Parathyroid adenoma (tissue), 2 donors: Measurements from ENCODE around the gene KRT36.

Source experiments
- H2AFZ ChIP-seq: fragments of 300-600 bp; sonication (generic); one replicate; pipeline ENCODE4 v1.7.0; 2017; ENCODE audit warnings: antibody characterized with exemption, mild to moderate bottlenecking
- H3K27ac ChIP-seq: fragments of 300-600 bp; sonication (generic); one replicate; pipeline ENCODE4 v1.7.0; 2017
- H3K27me3 ChIP-seq: fragments of 300-600 bp; sonication (generic); one replicate; pipeline ENCODE4 v1.7.0; 2017; ENCODE audit warnings: low read length; ENCODE audit not compliant: control insufficient read depth, insufficient read depth
- H3K36me3 ChIP-seq: fragments of 300-600 bp; sonication (generic); one replicate; pipeline ENCODE4 v1.7.0; 2017; ENCODE audit warnings: low read length; ENCODE audit not compliant: control insufficient read depth, insufficient read depth
- H3K4me1 ChIP-seq: fragments of 300-600 bp; sonication (generic); one replicate; pipeline ENCODE4 v1.7.0; 2017; ENCODE audit warnings: control low read depth
- H3K4me2 ChIP-seq: fragments of 300-600 bp; sonication (generic); one replicate; pipeline ENCODE4 v1.7.0; 2017; ENCODE audit warnings: low read length
- H3K4me3 ChIP-seq: fragments of 300-600 bp; sonication (generic); one replicate; pipeline ENCODE4 v1.7.0; 2017; ENCODE audit warnings: low read depth, low read length
- H3K79me2 ChIP-seq: fragments of 300-600 bp; sonication (generic); one replicate; pipeline ENCODE4 v1.7.0; 2017; ENCODE audit warnings: control low read depth
- H3K9ac ChIP-seq: fragments of 300-600 bp; sonication (generic); one replicate; pipeline ENCODE4 v1.7.0; 2017; ENCODE audit warnings: mild to moderate bottlenecking
- H3K9me3 ChIP-seq: fragments of 300-600 bp; sonication (generic); one replicate; pipeline ENCODE4 v1.7.0; 2017; ENCODE audit warnings: low read length; ENCODE audit not compliant: control insufficient read depth
- TF ChIP-seq, protein P1 (sequence below): fragments of 300-600 bp; sonication (generic); IDR thresholded peaks from one replicate; pipeline ENCODE4 v1.7.0; 2017; ENCODE audit warnings: antibody characterized with exemption, mild to moderate bottlenecking
- donor health status: primary hyperparathyroidism.

The KRT36 gene

GRCh38 chr17:41491476-41491875 lies 1.8 kb upstream of the KRT36 start:
- H3K9ac ChIP-seq = no peak overlapping the region
- no peaks in the 10 kb centered on the region for H3K27me3 ChIP-seq
- H3K27ac ChIP-seq = no peak overlapping the region
- H3K4me3 ChIP-seq = no peak overlapping the region
- TF ChIP-seq, protein P1, sequence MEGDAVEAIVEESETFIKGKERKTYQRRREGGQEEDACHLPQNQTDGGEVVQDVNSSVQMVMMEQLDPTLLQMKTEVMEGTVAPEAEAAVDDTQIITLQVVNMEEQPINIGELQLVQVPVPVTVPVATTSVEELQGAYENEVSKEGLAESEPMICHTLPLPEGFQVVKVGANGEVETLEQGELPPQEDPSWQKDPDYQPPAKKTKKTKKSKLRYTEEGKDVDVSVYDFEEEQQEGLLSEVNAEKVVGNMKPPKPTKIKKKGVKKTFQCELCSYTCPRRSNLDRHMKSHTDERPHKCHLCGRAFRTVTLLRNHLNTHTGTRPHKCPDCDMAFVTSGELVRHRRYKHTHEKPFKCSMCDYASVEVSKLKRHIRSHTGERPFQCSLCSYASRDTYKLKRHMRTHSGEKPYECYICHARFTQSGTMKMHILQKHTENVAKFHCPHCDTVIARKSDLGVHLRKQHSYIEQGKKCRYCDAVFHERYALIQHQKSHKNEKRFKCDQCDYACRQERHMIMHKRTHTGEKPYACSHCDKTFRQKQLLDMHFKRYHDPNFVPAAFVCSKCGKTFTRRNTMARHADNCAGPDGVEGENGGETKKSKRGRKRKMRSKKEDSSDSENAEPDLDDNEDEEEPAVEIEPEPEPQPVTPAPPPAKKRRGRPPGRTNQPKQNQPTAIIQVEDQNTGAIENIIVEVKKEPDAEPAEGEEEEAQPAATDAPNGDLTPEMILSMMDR = no peak
- H3K4me2 ChIP-seq = no peak overlapping the region
- H3K4me1 ChIP-seq = no peaks in the 10 kb centered on the region
- no peaks in the 10 kb centered on the region for H3K36me3 ChIP-seq
- H3K9me3 ChIP-seq = no peaks in the 10 kb centered on the region
- no peak overlapping the region for H2AFZ ChIP-seq
- no peaks in the 10 kb centered on the region for H3K79me2 ChIP-seq

DNA sequence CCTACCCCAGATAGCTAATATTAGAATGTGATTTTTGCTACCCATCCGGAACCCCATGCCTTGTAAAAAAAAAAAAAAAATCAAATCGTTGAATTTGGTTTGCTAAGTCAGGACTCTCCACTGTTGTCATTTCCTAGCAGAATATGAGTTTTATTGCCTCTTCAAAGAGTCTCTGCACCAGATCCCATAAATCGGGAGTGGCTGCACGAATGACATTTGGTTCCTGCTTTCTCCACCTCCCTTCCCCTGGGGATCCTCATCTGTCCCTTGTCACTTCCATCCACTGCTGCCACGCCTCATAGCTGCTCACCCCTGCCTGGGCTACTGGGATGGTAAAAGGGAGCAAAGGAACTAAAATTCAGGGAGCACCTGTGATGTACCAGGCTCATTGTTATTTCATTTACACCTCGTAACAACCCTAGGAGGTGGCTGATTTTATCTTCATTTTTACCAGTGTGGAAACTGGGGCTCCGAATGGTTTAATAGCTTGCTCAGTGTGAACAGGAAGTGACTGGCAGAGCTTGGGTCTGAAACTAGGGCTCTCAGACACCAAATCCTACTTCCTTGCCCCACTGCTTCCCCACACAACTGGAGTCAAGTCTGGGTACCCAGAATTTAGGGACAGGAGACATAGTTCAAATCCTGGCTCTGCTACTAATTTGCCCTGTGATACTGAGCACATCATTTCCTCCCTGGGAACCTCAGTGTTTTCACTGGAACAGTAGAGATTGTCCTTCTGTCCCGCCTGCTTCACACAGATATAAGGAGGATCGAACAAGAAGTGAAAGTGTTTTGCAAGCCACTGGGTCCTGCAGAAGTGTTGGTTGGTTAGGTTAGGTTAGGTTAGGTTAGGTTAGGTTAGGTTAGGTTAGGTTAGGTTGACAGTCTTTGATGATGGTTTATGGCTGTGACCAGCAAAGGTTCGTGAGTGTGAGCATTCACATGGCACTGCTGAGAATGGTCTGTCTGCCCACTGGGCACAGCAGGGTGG lies 585 bp upstream of the KRT36 start:
- H3K27ac ChIP-seq = no peak overlapping the region

DNA sequence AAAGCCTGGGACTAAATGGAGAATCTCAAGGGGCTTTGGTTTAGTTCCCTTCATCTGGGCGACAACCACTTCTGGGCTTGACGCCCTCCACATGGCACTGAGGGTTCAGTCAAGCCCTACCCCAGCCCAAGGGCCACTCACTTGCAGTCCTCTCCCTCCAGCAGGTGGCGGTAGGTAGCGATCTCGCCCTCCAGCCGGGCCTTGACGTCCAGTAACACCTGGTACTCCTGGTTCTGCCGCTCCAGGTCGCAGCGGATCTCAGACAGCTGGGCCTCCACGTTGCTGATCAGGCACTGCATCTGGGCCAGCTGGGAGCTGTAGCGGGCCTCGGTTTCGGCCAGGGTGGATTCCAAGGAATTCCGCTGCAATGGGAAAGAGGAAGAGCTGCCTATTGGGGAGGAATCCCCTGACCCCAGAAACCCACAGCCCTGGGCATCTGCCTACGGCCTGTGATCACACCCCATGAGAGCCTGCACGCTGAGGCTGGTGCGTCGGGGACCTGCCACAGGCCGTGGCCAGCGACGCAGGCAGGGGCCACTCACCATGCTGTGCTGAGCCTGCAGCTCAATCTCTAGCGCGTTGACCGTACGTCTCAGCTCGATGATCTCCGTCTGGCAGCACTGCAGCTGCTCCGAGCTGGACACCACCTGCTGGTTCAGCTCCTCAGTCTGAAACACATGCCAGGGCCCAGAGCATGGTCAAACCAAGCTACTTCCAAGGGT lies 2.7 kb downstream of the KRT36 start:
- Histone ChIP-seq H3K79me2 (no peaks in the 10 kb centered on the region), H3K9ac (no peak overlapping the region), H3K4me3 (no peak overlapping the region), H3K27me3 (no peaks in the 10 kb centered on the region), H3K27ac (no peak overlapping the region), H2AFZ (no peak overlapping the region), H3K36me3 (no peaks in the 10 kb centered on the region), H3K9me3 (no peaks in the 10 kb centered on the region), H3K4me1 (no peaks in the 10 kb centered on the region), H3K4me2 (no peak overlapping the region)
- TF ChIP-seq, protein P1 = peak; percentile 45

More for the DNA sequence above, 585 bp upstream of the KRT36 start:
- Histone ChIP-seq H3K79me2 (no peaks in the 10 kb centered on the region), H3K4me2 (no peak overlapping the region), H3K9me3 (no peaks in the 10 kb centered on the region), H2AFZ (no peak overlapping the region), H3K27me3 (no peaks in the 10 kb centered on the region), H3K4me1 (no peaks in the 10 kb centered on the region), H3K36me3 (no peaks in the 10 kb centered on the region), H3K9ac (no peak overlapping the region), H3K4me3 (no peak overlapping the region)
- TF ChIP-seq, protein P1 = no peak

DNA sequence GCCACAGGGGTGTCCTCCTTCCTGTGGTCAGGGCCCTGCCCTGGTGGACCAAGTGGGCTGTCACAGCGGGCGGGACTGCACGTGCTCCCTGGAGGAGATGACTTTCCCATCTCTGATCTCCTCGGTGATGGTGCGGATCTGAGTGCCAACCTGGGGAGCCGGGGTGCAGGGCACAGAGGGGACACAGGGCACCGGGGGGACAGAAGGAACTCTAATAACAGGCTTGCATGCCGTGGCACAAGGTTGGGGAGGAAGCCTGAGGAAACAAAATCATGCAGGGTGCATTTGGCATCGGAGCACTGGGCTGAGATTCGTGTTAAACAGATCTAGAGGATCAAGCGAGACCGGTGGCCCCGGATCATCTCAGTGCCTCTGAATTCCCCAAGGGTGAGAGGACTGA lies 3.4 kb downstream of the KRT36 start:
- no peaks in the 10 kb centered on the region for H3K36me3 ChIP-seq
- no peak overlapping the region for H3K4me2 ChIP-seq
- H3K4me1 ChIP-seq = no peaks in the 10 kb centered on the region
- no peaks in the 10 kb centered on the region for H3K27me3 ChIP-seq
- no peak overlapping the region for H2AFZ ChIP-seq
- no peak overlapping the region for H3K9ac ChIP-seq
- no peak overlapping the region for H3K4me3 ChIP-seq
- H3K79me2 ChIP-seq = no peaks in the 10 kb centered on the region
- no peak overlapping the region for H3K27ac ChIP-seq
- TF ChIP-seq, protein P1 = no peak
- no peaks in the 10 kb centered on the region for H3K9me3 ChIP-seq
